GM12891 (cell line): ENCODE measurements around the gene ACYP2.

Source experiments
- POLR2A ChIP-seq: IDR thresholded peaks from 2 replicates; pipeline ENCODE4 v1.6.1; 2011; ENCODE audit warnings: low read depth, low read length, control low read depth
- POLR2AphosphoS5 ChIP-seq: IDR thresholded peaks from 2 replicates; pipeline ENCODE4 v1.6.1; 2011; ENCODE audit warnings: low read depth, low read length, control low read depth
- TAF1 ChIP-seq: IDR thresholded peaks from 2 replicates; pipeline ENCODE4 v1.6.1; 2011; ENCODE audit warnings: low read depth, low read length, control low read depth

GRCh38 chr2:54332386-54332785 lies 217.0 kb downstream of the ACYP2 start:
- TF ChIP-seq POLR2A (no peak), POLR2AphosphoS5 (no peak), TAF1 (no peak)
